NCI-H510A treated with DMSO at 0.1 percent for 48 hours (cell line): ENCODE data around the gene AP1M1.
A peak's percentile ranks its signal among the peaks of the same experiment; 100 is the strongest.

Experiments used
- DNase-seq: peaks from one replicate; lab custom pipeline; 2025; lab: John Stamatoyannopoulos, UW

AP1M1 gene

GRCh38 chr19:16232568-16232967 is 34.9 kb downstream of the AP1M1 start:
- no peak for DNase-seq

DNA sequence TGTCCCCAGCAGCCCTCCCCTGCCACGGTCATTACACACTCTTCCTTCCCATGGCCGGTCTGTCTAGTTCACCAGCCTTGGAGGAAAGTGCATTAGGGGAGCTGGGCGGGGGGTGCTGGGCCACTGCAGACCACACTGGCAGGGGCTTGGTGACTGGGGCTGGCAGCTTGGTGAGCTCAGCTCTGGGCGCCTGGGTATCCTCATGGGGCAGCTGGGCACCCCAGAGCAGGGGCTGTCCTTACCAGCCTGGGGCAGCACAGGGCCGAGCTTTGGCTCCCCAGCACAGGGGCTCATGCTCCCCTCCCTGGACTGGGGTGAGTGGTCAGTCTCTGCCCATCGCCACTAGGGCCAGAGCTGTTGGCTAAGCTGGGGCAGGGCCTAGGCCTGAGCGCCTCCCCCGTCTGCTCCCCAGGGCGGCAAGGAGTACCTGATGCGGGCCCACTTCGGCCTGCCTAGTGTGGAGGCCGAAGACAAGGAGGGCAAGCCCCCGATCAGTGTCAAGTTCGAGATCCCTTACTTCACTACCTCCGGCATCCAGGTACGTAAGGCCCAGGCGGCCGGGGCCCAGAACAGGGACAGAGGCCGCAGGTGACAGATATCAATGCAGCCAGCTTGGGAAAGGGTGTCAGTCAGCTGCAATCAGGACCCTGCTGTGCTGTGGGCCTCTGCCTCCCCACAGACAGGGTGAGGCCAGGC is 35.5 kb downstream of the AP1M1 start:
- no peak for DNase-seq

DNA sequence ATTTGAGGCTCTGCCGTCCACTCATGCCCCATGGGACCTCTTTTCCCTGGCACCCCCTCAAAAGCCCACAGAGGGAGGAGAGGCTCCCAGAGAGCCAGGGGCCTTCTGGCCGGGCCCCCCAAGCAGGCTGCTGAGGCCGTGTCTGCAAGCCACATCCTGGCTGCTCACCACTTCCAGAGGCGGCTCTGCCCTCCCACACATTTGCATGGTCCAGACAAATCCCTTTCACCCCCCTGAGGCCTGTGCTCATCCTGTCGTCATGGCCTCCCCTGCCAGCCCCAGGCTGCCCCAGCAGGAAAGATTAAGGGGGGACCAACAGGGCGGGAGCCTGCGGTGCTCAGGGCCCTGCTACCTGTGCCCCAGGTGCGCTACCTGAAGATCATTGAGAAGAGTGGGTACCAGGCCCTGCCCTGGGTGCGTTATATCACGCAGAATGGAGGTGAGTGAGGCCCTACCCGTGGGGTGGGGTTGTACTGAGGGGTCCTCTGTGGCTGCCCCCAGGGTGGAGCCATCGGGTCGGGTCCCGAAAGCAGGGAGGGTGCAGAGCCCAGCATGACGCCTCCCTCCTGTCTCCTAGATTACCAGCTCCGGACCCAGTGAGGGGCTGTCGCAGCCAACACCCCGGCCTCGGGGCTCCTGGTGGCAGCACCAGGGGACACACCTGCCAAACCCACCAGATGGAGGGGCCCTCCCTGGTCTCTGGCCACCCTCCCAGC is 36.3 kb downstream of the AP1M1 start:
- no peak for DNase-seq

DNA sequence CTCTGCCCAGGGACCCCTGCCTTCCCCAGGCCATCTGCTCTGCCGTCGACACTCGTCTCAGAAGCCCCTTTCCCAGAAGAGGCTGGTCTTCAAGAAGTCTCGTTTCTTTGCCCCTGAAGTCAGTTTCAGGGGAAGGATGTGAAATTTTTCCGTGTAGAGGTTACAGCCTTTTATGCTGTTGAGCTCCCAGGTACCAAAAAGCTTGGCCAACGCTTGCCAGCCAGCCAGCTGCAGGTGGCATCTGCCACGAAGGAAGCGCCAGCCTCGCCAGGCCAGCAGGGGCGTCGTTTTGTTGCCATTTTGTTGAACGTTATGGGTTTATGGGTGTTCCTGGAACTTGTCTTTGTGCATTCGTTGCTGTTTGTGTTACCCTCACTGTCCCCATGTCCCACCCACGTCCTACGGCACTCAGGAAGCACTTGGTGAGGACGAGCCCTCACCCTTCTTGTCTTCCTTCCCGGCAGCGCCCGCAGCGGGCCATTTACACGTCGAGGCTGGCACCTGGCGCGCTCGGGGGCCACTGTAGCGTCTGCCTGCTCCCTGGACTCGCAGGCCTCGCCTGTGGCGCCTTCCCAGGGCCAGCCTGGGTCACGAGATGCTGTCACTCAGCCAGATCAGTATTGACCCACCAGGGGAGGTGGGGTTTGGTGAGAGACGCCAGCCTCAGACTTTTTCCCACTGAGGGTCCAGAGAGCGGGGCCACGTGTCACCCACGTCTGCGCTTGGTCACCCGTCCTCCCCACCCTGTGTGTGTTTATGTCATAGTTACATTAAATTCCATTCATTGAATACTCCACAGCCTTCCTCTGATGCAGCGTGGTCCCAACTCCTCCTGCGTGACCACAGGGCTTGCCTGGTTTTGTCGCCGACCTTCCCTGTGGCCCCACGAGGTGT is 37.1 kb downstream of the AP1M1 start:
- DNase-seq = no peak

DNA sequence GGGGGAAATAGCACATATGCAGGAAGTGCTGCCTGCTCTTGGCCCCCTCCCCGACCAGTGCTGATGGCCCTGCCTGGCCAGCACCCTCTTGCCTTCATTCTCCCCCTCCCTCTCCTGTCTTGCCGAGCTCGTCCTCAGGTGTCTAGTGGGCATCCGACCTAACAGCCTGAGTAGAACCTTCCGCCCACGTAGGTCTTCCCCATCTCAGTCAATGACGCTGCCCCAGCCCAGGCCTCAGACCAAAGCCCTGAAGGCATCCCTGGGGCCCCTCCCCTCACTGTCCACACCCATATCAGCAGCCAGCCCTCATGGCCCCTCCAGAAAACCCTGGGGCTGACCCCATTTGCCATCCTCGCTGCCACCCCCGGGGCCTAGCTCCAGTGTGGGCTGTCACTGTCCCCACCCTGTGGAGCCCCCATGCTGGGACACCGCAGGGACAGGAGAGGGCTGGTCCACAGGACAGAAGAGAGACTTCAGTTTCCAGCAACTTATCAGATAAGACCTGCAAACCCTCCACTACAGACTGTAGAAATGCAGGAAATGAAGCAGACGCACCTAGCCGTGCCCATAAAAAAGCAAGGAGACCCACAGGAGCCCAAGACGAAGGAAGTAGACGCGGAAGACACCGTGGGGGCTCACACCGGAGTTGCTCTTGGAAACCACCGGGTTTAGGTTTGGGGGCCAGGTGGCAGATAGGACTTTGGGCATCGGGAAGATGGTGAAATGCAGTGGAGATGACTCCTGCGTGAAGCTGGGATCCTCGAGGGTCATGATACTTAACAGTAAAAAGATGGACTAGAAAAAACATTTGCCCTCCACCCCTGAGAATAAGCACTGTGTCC is 38.3 kb downstream of the AP1M1 start:
- DNase-seq = no peak

DNA sequence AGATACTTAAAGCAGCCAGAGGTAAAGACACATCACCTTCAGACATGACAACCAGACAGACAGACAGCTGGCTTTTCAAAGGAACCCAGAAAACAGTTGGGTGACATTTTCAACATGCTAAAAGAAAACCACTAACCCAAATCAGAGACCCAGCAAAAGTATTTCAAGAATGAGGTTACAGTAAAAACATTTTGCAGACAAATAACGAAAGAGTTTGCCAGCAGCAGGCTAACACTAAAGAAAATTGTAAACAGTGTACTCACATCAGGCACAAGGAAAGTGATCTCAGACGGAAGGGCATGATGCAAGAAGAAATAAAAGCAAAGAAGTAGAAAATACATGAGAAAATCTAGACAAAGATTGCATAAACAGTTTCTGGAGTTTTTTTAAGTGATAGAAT is 46.4 kb downstream of the AP1M1 start:
- DNase-seq = no peak

- DNase-seq = peak; percentile 68
These were observed 49.9 kb downstream of the AP1M1 start for GRCh38 chr19:16247353-16248182.

GRCh38 chr19:16248380-16249023 is 50.8 kb downstream of the AP1M1 start:
- no peak for DNase-seq

DNA sequence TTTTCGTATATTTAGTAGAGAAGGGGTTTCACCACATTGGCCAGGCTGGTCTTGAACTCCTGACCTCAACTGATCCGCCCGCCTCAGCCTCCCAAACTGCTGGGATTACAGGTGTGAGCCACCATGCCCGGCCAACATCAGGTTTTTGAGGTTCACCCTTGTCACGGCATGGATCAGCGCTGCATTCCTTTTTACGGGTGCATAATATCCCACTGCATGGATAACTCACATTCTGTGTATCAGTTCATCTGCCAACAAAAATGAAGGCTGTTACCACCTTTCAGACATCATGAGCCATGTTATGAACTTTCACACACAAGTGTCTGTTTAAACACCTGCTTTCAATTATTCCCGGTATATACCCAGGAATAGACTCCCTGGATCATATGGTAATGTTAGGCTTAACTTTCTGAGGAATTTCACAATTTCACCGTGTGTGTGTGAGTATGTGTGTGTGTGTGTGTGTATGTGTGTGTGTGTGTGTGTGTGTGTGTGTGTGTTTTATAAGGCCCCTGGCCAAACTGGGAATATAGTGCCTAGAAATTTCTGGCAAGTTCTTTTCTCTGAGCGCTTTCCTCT is 52.2 kb downstream of the AP1M1 start:
- no peak for DNase-seq

DNA sequence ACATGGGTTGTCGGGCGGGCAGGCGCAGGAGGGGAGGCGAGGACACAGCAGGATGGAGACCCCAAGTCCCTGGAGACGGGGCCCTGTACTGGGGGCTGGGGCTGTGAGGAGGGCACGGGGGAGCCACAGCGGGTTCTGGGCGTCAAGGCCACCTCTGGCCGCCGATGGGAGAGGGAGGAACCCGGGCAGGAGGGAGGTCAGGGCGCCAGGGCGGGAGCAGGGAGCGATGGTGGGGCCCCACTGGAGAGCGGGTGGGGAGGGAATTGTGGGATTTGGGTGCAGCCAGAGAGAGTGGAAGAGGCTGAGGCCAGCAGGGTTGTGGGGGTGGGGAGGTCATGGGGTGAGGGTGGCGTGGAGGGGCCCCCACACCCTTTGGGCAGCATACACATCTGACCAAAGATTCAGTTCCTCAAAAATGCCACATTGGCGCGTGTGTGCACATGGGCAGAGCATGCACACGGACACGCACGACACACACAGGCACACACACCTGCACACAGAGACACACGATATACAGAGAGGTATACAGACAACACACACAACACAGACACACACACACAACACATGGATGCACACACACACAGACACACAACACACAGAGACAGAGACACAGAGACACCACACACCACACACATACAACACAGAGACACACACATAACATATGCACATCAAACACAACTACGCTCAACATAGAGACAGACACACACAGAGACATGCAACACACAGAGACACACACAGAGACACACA is 54.9 kb downstream of the AP1M1 start:
- DNase-seq = no peak

DNA sequence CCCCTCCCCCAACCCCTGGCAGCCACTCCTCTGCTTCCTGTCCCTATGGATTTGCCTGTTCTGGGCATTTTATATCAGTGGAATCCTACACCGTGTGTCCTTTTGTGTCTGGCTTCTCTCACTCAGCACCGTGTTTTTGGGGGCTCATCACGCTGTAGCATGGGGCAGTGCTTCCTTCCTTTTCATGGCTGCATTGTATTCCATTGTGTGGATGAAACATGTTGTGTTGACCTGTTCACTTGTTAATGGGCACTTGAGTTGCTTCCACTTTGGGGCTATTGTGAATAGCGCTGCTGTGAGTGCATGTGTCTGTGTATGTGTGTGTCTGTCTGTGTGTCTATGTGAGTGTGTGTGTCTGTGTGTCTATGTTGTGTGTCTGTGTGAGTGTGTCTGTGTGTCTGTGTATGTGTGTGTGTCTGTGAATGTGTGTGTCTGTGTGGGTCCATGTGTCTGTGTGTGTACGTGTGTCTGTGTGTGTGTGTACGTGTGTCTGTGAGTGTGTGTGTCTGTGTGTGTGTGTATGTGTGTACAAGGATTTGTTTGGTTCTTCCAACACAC is 57.2 kb downstream of the AP1M1 start:
- no peak for DNase-seq

DNA sequence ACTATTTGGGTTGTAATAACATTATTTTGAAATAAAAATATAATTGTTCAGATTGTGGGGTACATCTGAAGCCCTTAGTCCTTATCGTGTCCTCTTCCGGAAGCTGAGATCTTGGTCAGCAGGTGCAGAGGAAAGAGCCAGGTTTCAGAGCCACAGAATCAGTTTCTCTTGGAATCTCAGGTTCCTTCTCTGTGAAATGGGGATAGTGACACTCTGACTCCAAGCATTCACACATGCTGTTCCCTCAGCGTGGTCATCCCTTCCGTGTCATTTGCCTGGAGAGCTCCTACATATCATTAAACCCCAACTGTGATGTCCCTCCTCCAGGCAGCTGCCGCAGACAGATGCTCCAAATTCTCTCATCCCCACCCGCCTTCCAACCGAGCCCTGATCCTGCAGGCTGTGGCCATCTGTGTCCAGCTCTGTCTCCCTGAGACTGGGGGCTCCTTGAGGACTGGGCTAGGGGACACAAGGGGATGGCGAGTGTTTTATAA is 59.8 kb downstream of the AP1M1 start:
- no peak for DNase-seq

GRCh38 chr19:16258440-16258903 is 60.8 kb downstream of the AP1M1 start:
- DNase-seq = no peak

- DNase-seq = peak; percentile 13
These were observed 61.9 kb downstream of the AP1M1 start for GRCh38 chr19:16259385-16260159.

- DNase-seq = no peak
These were observed 62.6 kb downstream of the AP1M1 start for GRCh38 chr19:16260160-16260811.

DNA sequence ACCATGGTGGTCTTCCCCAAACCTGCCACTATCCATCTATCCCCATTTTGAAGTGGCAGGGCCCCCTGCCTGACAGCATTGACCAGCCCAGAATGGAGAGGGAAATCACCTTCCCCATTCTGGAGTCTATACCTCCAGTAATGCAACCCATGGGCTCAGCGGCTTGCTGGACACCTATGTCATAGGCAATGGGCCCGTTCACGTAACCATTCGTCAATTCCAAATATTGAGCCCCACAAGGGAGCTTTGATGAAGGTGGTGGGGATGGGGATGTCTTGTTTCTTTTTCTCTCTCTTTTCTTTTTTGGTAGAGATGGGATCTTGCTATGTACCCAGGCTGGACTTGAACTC is 63.1 kb downstream of the AP1M1 start:
- DNase-seq = no peak

- no peak for DNase-seq
These were observed 64.1 kb downstream of the AP1M1 start for GRCh38 chr19:16261584-16262368.
